Measurements from ENCODE around the gene TSPAN11.

DNA sequence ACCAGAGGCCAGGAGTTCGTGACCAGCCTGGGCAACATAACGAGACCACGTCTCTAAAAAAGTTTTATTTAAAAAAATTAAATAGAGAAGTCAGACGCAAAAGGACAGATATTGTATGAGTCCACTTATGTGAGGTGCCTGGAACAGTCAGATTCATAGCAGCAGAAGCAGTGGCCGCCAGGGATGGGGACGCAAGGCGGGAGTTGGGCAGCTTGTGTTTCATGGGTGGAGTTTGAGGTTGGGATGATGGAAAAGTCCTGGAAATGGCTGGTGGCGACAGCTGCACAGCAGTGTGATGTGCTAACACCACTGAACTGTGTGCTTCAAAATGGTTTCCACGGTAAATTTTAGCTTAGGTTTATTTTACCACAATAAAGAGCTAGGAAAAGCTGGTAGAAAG is 89.5 kb downstream of the TSPAN11 start:
- TF ChIP-seq, protein P1, sequence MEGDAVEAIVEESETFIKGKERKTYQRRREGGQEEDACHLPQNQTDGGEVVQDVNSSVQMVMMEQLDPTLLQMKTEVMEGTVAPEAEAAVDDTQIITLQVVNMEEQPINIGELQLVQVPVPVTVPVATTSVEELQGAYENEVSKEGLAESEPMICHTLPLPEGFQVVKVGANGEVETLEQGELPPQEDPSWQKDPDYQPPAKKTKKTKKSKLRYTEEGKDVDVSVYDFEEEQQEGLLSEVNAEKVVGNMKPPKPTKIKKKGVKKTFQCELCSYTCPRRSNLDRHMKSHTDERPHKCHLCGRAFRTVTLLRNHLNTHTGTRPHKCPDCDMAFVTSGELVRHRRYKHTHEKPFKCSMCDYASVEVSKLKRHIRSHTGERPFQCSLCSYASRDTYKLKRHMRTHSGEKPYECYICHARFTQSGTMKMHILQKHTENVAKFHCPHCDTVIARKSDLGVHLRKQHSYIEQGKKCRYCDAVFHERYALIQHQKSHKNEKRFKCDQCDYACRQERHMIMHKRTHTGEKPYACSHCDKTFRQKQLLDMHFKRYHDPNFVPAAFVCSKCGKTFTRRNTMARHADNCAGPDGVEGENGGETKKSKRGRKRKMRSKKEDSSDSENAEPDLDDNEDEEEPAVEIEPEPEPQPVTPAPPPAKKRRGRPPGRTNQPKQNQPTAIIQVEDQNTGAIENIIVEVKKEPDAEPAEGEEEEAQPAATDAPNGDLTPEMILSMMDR (IDR thresholded peaks at IDR 0.05): no peak
- no peak for TF ChIP-seq POLR2A (IDR thresholded peaks at IDR 0.05)

Measured in body of pancreas (tissue), 4 donors.